SJCRH30 (cell line): ENCODE data around the gene SYNGR1. TPM values are rescaled to one million over a fixed set of nuclear protein-coding genes. Genes with fewer than 3 reads are reported as not detected.

Experiments
- DNase-seq, 2 experiments: peaks; one replicate each; pipeline ENCODE4 v3.0.0-alpha.2; 2015 to 2020
- H3K27ac ChIP-seq: fragments of 250-450 bp; sonication (Bioruptor Pico); 2 replicates; pipeline ENCODE4 v1.5.1; 2020; ENCODE audit warnings: mild to moderate bottlenecking, moderate library complexity
- H3K27me3 ChIP-seq: fragments of 250-450 bp; sonication (Bioruptor Pico); 2 replicates; pipeline ENCODE4 v1.5.1; 2020; ENCODE audit warnings: mild to moderate bottlenecking, moderate library complexity
- H3K36me3 ChIP-seq: fragments of 250-450 bp; sonication (Bioruptor Pico); 2 replicates; pipeline ENCODE4 v1.5.1; 2020; ENCODE audit warnings: mild to moderate bottlenecking, moderate library complexity
- H3K4me1 ChIP-seq: fragments of 250-450 bp; sonication (Bioruptor Pico); 2 replicates; pipeline ENCODE4 v1.5.1; 2020; ENCODE audit warnings: mild to moderate bottlenecking, moderate library complexity
- H3K4me3 ChIP-seq: fragments of 250-450 bp; sonication (Bioruptor Pico); 2 replicates; pipeline ENCODE4 v1.5.1; 2020; ENCODE audit warnings: mild to moderate bottlenecking, moderate library complexity
- H3K9me3 ChIP-seq: fragments of 250-450 bp; sonication (Bioruptor Pico); replicated peaks from 2 replicates; pipeline ENCODE4 v1.5.1; 2020; ENCODE audit warnings: mild to moderate bottlenecking, moderate library complexity
- total RNA-seq: library from RNA; depleted of rRNA; stranded (reverse); fragments of >200 nt; shearing (Covaris generic); gene quantifications from 2 replicates; pipeline ENCODE4 v1.2.3, GENCODE V29; 2014

The SYNGR1 gene
- total RNA-seq, 1 experiment from 2014 or later: 3.2 TPM

DNA sequence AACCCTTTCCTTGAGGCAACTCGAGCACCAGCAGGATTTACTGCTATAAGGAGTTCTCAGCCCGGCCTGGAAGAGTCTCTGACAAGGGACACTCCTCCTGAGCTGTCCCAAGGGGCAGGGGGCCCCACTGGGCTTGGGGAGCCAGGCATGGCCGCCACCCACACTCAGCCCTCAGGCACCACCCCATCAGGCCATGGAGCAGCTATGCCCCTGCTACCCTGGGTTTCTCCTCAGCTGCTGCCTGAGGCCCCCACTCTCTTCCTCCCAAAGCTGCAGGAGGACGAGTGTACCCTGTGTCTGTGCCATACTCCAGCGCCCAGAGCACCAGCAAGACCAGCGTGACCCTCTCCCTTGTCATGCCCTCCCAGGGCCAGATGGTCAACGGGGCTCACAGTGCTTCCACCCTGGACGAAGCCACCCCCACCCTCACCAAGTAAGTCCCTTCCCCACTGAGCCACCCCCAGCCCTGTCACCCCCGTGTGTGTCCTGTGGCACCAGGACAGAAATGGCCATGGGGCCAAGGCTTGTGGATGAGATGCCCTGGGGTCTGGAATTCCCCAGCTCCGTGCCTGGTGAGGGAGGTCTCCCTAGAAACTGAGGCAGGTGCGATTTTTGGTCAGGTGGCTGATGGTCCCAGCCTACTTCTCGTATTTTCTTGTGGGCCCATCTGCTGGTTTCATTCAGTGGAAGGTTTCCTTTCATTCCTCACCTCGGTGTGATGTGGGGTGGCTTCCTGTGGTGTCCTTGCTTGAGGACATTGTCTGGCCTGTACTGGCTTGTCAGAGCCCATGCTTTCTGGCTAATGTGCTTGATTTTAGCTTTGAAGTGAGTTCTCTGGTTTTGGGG, 78.2 kb downstream of the SYNGR1 start:
- no peaks in the 10 kb centered on the region for H3K27me3 ChIP-seq
- H3K4me1 ChIP-seq: peaks cover 11% of the 10 kb centered on the region; the same call in 1 of the 2 replicates
- no peak overlapping the region; the same call in 1 of the 2 replicates for H3K27ac ChIP-seq
- no peaks in the 10 kb centered on the region for H3K9me3 ChIP-seq
- no peak for DNase-seq
- no peaks in the 10 kb centered on the region for H3K36me3 ChIP-seq
- no peak overlapping the region for H3K4me3 ChIP-seq

DNA sequence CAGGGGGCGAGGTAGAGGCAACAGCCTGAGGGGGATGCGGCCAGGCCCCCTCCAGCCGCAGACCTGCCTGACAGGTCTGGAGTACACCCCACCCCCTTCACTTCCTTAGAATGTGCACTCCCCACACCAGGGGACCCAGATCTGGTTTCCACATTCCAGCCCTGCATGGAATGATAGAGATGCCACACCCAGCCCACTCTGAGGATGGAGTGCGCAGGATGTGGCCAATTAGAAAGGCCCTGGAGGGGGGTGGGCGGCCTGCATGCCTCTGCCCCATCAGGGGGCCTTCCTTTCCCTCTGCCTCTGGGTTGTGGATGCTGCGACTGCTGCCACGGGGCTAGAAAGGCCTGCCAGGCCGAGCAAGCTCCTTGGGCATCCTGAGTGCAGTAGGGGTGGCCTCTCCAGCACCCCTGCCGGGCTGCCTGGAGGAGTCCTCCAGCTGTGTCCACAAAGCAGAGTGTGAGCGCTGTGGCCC, 78.8 kb downstream of the SYNGR1 start:
- Histone ChIP-seq H3K27me3 (no peaks in the 10 kb centered on the region), H3K9me3 (no peaks in the 10 kb centered on the region), H3K4me1 (peaks cover 11% of the 10 kb centered on the region; the same call in 1 of the 2 replicates), H3K27ac (no peak overlapping the region; the same call in 1 of the 2 replicates), H3K4me3 (no peak overlapping the region), H3K36me3 (no peaks in the 10 kb centered on the region)
- peak in 1 of 2 experiments; percentile 28 for DNase-seq

DNA sequence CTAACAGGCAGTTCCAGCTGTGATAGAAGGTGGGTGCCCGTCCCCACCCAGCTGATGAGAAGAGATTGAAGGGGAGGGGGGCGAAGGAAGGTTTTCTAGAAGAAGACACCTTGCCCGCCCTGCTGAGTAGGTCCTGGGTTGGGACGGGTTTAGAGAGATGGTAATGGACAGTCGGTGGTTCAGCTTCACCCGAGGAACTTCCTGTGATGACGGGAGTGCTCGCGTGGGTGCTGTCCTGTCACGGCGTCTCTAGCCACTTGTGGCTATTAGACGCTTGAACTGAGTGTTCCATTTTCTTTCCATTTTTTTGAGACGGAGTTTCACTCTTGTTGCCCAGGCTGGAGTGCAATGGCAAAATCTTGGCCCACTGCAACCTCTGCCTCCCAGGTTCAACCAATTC, 79.4 kb downstream of the SYNGR1 start:
- H3K4me3 ChIP-seq: no peak overlapping the region
- no peak overlapping the region; the same call in 1 of the 2 replicates for H3K27ac ChIP-seq
- no peaks in the 10 kb centered on the region for H3K9me3 ChIP-seq
- H3K36me3 ChIP-seq: no peaks in the 10 kb centered on the region
- DNase-seq: no peak
- no peaks in the 10 kb centered on the region for H3K27me3 ChIP-seq
- H3K4me1 ChIP-seq: peaks cover 11% of the 10 kb centered on the region; the same call in 1 of the 2 replicates

DNA sequence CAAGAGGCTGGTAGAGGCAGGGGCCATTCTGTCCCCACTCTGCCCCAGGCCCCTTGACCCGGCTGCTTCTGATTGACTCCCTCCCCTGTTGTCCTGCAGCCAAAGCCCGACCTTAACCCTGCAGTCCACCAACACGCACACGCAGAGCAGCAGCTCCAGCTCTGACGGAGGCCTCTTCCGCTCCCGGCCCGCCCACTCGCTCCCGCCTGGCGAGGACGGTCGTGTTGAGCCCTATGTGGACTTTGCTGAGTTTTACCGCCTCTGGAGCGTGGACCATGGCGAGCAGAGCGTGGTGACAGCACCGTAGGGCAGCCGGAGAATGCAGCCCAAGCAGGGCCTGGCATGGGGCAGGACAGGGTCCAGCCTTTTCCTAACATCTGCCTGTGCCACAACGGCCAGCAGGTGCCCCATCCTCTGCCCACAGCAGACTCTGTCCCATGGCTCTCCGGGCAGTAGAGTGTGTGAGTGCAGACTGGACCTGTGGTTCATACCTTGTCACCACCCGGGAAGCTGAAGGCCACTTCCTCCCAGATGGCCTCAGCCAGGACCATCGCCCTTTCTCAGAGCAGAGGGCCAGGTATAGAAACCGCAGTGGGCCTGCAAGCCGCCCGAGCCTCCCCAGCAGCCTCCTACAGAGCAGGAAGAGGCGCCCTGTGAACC, 80.3 kb downstream of the SYNGR1 start:
- Histone ChIP-seq H3K36me3 (no peaks in the 10 kb centered on the region), H3K27ac (no peak overlapping the region), H3K4me1 (peaks cover 11% of the 10 kb centered on the region; the same call in 1 of the 2 replicates), H3K27me3 (no peaks in the 10 kb centered on the region), H3K9me3 (no peaks in the 10 kb centered on the region), H3K4me3 (no peak overlapping the region)
- DNase-seq: no peak

DNA sequence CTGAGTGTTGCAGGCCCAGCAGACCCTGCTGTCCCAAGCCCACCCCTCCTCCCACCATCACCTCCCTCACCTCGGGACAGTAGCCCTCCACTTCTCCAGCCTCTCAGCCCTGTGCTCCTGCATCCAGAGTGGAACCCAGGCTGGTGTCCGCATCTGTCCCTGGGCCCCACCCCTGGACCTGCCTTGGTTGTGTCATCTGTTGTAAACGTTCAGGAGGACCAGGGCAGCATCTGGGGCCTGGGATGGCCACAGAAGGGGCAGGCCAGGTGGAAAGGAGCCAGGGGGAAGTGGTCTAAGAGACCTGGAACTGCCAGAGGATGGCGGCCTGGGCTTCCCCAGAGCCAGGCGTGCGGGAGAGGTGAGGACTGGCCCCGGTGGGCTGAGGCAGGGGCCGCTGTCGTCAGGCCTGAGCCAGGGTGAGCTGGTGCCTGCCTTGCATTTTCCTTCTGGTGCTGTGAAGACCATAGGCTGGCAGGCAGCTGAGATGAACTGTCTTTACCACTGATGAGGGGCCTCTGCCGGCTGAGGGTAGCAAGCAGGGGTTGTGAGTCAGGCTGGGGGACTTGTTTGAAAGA, 80.9 kb downstream of the SYNGR1 start:
- H3K27me3 ChIP-seq: no peaks in the 10 kb centered on the region
- no peak for DNase-seq
- no peak overlapping the region for H3K27ac ChIP-seq
- no peaks in the 10 kb centered on the region for H3K9me3 ChIP-seq
- no peak overlapping the region for H3K4me3 ChIP-seq
- no peaks in the 10 kb centered on the region for H3K36me3 ChIP-seq
- H3K4me1 ChIP-seq: peaks cover 11% of the 10 kb centered on the region; the same call in 1 of the 2 replicates

DNA sequence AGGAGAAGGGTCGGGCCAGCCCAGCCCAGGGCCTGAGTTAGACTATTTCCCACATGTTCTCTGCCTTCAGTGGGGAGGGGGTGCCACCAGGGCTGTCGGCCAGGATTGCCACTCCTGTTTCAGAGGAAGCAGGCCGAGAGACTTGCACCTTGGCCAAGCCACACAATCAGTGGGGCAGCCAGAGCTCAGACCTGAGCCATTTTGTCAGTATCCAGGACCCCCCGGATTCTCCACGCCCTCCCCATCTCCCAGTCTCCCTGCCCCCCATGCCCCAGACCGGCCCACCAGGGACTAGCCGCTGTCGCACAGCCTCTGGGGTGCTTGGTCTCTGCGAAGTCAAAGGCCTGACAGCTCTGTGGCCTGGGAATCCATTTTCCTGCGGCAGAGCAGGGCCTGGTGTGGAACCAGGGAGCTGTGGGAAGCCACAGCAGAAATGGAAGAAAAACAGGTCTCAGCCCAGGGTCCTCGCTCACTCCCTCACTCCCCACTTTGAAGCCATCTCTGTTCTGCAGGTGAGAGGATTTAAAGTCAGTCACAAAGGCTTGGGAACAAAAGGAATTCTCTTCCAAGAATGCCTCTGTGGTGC, 81.5 kb downstream of the SYNGR1 start:
- Histone ChIP-seq H3K36me3 (no peaks in the 10 kb centered on the region), H3K4me3 (no peak overlapping the region), H3K9me3 (no peaks in the 10 kb centered on the region), H3K4me1 (peaks cover 11% of the 10 kb centered on the region; the same call in 1 of the 2 replicates), H3K27me3 (no peaks in the 10 kb centered on the region), H3K27ac (no peak overlapping the region)
- DNase-seq: no peak

DNA sequence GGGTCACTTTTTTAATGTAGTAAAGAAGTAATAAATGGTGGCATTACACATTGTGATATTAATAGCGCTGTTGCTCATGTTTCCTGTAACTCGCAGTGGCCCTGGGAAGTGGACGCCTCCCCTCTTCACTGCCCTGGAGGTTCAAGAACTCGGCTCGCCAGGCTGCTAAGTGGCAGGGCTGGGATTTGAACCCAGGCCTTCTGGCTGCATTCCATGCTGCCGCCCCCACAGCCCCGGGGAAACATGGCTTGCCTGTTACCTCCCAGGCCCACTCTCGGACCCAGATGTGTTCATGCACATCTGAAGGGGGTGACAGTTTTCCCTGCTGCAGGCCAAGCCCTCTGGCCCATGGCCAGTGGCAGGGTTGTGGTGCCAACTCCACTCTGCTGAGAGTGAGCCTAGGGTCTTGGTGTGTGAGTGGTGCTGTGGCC, 82.0 kb downstream of the SYNGR1 start:
- no peaks in the 10 kb centered on the region for H3K27me3 ChIP-seq
- H3K36me3 ChIP-seq: no peaks in the 10 kb centered on the region
- no peak overlapping the region for H3K27ac ChIP-seq
- DNase-seq: no peak
- H3K9me3 ChIP-seq: no peaks in the 10 kb centered on the region
- peaks cover 11% of the 10 kb centered on the region; the same call in 1 of the 2 replicates for H3K4me1 ChIP-seq
- no peak overlapping the region for H3K4me3 ChIP-seq

DNA sequence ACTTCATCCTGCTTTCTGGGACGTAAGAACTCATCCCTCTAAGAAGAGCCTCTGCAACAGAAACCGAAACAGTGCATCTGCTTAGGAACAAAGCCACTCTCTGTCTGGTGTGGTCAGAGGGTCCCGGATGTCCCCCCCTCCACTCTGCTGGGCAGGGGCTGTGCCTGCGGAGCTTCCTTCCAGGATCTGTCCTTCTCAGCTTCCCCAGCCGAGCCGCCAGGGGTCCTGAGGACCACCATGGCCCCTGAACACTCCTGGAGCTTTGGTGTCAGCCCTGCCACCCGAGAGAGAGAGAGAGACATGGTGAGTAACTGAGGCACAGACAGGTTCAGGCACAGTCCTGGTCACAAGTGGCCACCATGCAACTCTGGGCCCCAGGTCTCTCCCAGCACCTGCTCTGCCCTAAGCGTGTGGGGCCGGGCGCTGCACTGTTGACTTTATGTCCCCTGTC, 82.6 kb downstream of the SYNGR1 start:
- no peak for DNase-seq
- H3K36me3 ChIP-seq: no peaks in the 10 kb centered on the region
- H3K27ac ChIP-seq: no peak overlapping the region
- no peaks in the 10 kb centered on the region for H3K27me3 ChIP-seq
- no peak overlapping the region for H3K4me3 ChIP-seq
- H3K9me3 ChIP-seq: no peaks in the 10 kb centered on the region
- H3K4me1 ChIP-seq: peaks cover 11% of the 10 kb centered on the region; the same call in 1 of the 2 replicates

DNA sequence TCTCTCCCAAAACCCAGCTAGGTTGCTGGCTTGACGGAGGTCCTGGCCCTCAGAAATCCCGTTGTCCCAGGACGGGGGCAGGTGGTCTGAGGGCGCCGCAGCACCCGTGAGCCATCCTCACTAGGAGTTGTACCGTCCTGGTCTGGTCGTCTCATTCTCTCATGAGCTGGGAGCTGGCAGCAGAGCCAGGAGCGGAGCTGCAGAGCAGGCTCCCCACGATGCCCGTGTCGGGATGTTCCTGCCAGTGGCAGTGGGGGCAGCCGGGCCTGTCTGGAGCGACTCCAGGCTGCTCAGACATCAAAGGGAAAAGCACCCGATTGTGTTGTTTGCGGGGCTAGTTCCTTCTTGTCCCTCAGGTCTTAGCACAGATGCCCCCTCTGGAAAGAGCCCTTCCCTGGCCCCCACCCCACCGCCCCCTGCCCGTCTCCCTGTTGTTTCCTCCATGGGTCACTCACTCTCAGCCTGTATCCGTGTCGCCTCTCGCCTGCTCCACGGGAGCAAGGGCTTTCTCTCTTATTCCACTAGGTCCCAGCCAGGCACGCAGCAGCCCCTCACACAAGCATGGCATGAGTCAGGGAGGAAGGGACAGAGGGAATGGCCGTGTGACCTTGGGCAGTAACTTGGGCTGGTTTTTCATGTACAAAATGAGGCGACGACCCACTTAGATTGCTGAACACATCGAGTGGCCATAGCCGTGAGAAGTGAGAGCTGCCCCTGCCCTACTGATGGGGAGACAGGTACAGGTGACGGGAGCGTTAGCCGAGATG, 83.9 kb downstream of the SYNGR1 start:
- Histone ChIP-seq H3K9me3 (no peaks in the 10 kb centered on the region), H3K27me3 (no peaks in the 10 kb centered on the region), H3K4me3 (no peak overlapping the region), H3K27ac (no peak overlapping the region), H3K36me3 (no peaks in the 10 kb centered on the region), H3K4me1 (peaks cover 6% of the 10 kb centered on the region; the same call in 1 of the 2 replicates)
- no peak for DNase-seq

DNA sequence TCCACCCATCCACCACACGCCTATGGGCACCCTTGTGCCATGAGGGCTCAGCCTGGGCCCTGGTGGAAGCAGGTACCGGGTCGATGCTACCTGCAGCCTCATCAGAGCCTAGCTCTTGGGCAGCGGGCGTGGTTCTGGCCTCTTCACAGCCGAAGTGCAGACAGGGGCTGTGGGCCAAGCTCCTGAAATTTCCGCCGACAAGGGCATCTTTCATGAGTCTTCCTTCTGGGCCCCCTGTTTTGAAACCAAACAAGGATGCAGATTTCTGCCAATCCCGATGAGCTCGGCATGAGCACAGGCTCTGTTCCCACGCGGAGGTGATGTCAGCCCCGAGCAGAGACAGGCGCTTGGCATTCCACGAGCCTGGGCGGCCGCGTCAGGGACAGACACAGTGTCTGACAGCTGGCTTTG, 84.5 kb downstream of the SYNGR1 start:
- H3K4me3 ChIP-seq: no peak overlapping the region
- H3K9me3 ChIP-seq: no peaks in the 10 kb centered on the region
- no peaks in the 10 kb centered on the region; the same call in 1 of the 2 replicates for H3K4me1 ChIP-seq
- no peak for DNase-seq
- no peaks in the 10 kb centered on the region for H3K36me3 ChIP-seq
- H3K27me3 ChIP-seq: no peaks in the 10 kb centered on the region
- no peak overlapping the region for H3K27ac ChIP-seq

DNA sequence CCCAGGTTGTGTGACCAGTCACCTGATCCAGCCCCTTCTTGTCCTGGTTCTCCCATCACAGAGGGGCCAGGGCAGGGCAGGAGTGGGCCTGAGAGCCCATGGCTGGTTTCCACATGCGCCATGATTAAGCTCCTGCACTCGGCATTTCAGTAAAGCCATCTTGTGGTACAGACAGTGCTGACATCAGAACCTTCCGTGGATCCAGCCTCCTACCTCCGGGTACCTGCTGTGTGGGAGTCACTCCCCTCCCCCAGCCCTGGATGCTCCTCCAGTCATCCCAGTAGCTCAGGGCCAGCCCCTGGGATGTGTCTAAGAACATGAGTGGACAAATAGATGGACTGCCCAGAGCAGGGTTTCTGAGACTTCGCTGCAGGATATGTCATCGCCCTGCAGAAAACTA, 84.9 kb downstream of the SYNGR1 start:
- no peak for DNase-seq
- Histone ChIP-seq H3K4me3 (no peak overlapping the region), H3K27me3 (no peaks in the 10 kb centered on the region), H3K4me1 (no peaks in the 10 kb centered on the region; the same call in 1 of the 2 replicates), H3K36me3 (no peaks in the 10 kb centered on the region), H3K9me3 (no peaks in the 10 kb centered on the region), H3K27ac (no peak overlapping the region)
